ENCODE results near the gene TAS2R5.
"Not testable (repeated sequence)": the region's sequence is repeated elsewhere in the genome, so short reads cannot be mapped to it uniquely, and the experiment has no call there.

Gene TAS2R5

GRCh38 chr7:141789917-141790316 is at the start of gene TAS2R5:
TSS of gene TAS2R5 (plus strand) at chr7:141790217. CDS start at chr7:141790362, 145 bp downstream.
- no peak for DNase-seq (ENCODE audit: low read depth, low spot score)

DNA sequence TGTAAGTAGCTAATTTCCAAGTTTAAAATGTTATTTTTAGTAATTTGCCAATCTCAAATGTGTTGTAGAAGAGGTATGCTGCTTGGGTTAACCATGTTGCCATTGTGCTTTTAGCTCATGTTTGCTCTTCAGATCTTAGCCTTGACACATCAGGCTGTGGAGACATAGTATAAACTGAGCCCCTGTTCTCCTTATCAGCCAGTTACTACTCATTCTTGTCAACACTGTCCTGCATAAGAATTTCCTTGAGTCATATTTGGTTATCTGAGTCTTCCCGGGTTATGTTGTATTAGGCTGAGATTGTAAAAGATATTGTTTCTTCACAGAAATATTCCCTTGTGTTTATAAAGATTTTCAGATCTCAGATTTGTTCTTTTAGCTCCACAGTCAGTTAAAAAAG is 47.8 kb upstream of the TAS2R5 start:
- no peak for DNase-seq (ENCODE audit: low read depth, low spot score)

DNA sequence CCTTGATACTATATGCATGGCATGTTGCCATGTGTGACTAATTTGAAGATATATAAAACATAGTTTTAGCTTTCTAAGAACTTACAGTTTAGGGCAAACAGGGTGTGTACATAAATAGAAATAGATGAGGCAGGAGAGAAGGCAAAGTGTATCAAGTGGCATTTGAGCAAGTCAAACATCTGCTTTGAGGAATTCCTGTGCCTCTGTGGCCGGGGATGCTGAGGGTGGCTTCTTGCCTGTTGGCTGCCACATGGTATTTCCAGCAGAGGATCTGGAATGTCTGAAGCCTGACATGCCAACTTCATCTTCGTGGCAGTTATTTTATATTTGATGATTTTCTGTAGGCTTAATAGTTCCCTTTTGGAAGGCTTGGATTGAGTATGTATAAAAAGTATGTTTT is 45.9 kb upstream of the TAS2R5 start:
- DNase-seq (ENCODE audit: low read depth, low spot score) = no peak

DNA sequence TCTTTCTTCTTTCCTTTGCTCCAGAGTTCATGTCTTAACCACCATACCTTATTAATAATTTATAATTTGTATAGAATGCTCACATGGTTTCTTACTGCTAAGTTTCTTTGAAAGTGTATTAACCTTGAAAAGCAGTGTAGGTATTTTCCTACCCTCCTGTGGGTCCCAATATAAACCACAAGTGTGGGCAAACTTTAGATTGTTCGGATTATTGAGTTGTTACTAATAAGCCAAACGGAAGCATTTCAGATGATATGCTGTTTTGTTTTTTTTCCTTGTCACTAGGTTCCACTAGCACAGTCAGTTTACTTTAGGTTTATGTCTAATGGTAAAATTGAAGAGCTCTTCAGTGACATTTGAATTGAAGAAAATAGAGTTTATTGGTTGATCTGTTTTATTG is 41.6 kb upstream of the TAS2R5 start:
- no peak for DNase-seq (ENCODE audit: low read depth, low spot score)

GRCh38 chr7:141751904-141752303 is 38.1 kb upstream of the TAS2R5 start:
- DNase-seq (ENCODE audit: low read depth, low spot score) = not testable (repeated sequence)

DNA sequence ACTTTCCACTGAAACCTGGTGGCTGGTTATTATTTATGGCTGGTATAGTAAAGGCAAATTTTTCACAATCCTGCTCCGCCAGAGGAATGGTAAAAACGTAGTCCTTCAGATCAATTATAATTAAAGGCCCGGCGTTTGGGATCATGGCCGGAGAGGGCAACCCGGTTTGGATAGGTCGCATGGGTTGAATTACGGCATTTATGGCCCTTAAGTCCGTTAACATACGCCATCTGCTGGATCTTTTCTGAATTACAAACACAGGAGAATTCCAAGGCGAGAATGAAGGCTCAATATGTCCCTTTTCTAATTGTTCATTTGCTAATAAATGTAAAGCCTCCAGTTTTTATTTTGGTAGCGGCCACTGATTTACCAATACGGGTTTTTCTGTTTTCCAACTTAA is 37.4 kb upstream of the TAS2R5 start:
- no peak for DNase-seq (ENCODE audit: low read depth, low spot score)

DNA sequence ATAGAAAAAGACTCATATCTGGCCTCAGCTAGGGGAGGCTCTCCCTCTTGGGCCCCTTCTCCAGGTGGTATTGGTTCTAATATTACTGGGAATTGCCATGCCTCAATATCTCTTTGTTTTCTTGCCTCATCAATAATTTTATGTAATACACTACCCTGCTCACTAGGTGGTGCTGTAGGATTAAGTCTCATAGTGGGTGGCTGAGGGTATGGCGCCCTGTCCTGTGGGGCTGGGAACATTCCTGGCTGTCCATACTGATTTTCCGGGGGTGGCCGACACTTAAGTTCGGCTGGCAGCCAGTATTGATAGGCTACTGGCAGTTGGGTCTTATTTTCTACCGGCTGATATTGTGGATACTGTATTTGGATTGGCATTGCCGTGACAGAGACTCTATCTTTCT is 35.1 kb upstream of the TAS2R5 start:
- peak; percentile 23 for DNase-seq (ENCODE audit: low read depth, low spot score)

- no peak for DNase-seq (ENCODE audit: low read depth, low spot score)
These were observed 26.2 kb upstream of the TAS2R5 start, which contains the start of gene TAS2R3 for GRCh38 chr7:141763797-141764196. TSS of gene TAS2R3 (plus strand) at chr7:141764097. CDS start at chr7:141764159, 62 bp downstream.

GRCh38 chr7:141770083-141770583 is 19.9 kb upstream of the TAS2R5 start:
- DNase-seq (ENCODE audit: low read depth, low spot score) = not testable (repeated sequence)

DNA sequence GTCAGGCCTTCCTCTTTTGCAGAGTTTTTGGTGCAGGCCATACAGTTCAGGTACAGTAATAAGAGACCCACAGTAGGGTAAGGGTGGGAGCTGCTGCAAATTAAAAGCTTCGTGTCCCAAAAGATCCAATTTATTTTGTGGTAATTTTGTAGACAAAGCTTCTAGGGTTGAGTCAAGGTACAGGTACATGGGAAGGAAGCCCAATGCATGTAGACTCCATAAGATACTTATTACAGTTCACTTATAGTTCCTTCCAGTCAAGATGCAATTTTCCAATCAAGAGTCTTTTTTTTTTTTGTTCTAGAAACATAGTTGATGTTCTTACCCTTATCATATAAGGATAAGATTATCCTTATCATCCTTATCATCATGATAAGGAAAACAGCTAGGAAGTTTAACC is 13.6 kb upstream of the TAS2R5 start, which contains the start of gene TAS2R4:
Gene TAS2R4 (plus strand): TSS at position 301 of the 400 bp plus-strand sequence. CDS start 1,815 bp downstream, outside the sequence.
- DNase-seq (ENCODE audit: low read depth, low spot score) = no peak

GRCh38 chr7:141785706-141786552 is 4.1 kb upstream of the TAS2R5 start:
- DNase-seq (ENCODE audit: low read depth, low spot score) = peak; percentile 14

DNA sequence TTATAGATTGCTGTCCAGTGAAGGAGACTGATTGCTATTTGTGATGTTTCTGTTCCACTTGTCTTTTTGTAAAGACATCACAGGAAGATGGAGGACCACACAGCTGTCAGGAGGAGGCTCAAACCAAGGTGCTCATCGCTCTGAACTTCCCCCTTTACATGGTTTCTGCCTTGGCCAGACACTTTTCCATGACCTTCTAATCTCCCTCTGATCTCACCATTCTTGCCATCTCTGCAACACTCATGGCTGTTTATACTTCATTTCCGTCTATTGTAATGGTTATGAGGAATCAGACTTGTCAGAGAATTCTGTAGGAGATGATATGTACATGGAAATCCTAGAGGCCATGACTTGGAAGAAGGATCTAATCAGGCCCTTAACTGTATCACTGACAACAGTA is 1.7 kb upstream of the TAS2R5 start:
- DNase-seq (ENCODE audit: low read depth, low spot score) = no peak

GRCh38 chr7:141792526-141792925 is 2.5 kb downstream of the TAS2R5 start:
- no peak for DNase-seq (ENCODE audit: low read depth, low spot score)

DNA sequence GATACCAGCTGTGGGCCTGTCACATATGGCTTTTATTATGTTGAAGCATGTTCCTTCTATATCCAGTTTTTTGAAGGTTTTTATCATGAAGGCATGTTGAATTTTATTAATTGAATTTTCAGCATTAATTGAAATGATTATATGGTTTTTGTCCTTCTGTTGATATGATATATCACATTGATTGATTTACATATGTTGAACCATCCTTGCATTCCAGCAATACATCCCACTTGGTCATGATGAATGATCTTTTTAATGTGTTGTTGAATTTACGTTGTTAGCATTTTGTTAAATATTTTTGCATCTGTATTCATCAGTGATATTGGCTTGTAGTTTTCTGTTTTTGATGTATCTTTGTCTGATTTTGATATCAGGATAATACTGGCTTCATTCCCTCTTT is 30.1 kb downstream of the TAS2R5 start:
- DNase-seq (ENCODE audit: low read depth, low spot score) = no peak

GRCh38 chr7:141822432-141822831 is 32.4 kb downstream of the TAS2R5 start:
- not testable (repeated sequence) for DNase-seq (ENCODE audit: low read depth, low spot score)

DNA sequence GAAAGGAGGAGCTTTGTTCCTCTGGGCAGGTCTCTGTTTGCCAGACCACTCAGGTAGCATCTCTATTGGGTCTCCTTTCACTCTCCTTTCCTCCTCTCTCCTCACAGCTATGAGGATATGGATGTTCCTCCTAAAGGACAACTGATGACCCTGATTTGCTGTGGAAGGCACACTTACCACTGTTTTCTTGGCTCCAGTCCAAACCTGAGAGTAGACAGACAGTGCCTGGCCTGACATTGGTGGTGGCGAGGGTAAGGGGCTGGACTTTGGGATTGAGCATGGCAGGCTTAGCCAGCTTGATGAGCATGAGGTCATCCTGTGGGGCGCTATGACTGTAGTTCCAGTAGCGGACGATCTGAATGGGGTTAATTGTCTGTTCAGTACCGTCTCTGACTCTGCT is 47.7 kb downstream of the TAS2R5 start:
- no peak for DNase-seq (ENCODE audit: low read depth, low spot score)

DNA sequence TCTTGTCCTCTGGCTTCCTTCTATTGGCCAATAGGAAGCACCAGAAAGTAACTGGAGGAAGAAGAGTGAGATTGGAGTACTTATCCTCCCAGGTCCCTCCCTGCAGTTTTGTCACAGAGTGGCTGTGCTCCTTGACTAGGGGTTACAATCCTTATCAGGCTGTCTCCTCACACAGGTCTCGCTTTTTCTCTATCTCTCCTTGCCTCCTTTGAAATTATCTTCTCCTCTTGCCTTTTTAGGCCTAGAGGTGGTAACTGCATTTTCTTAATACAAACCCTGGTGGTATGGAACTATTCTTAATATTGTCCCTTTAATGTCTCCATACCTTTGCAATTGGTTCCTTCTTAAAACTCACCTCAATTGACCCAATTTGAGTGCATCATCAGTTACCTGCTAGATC is 48.6 kb downstream of the TAS2R5 start:
- DNase-seq (ENCODE audit: low read depth, low spot score) = no peak

- DNase-seq (ENCODE audit: low read depth, low spot score) = no peak
These were observed 49.2 kb downstream of the TAS2R5 start for GRCh38 chr7:141839256-141839655.

DNA sequence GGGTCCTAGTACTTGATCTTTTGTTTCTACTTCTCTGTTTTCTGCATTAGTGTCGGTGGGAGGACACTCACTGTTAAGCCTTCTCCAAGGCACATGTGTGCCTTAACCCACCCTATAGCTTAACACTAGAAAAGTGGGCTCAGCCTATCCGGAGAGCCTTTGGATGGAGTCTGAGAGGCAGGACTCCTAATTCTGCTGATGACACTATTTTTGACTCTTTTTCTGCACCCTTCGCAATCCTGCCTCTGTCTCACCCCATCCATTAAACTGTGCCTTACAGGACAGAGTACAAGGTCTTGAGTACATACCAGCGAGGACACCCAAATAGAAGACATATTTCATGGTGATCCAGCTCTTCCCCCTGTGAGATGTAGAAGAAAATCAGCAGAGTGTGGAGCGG is 50.7 kb downstream of the TAS2R5 start:
- DNase-seq (ENCODE audit: low read depth, low spot score) = no peak
